GM23338 (cell line): ENCODE data around the gene DDX41.

Source experiments
- CTCF ChIP-seq, 2 experiments: fragments of 200-600 bp in 1 of 2; sonication (generic) in 1 of 2; conservative IDR thresholded peaks; 2 replicates each; pipeline versions ENCODE4 v1.5.1 to v1.6.1; 2016 to 2017; ENCODE audit warnings: antibody characterized with exemption in 2 of 2, low read depth in 2 of 2, mild to moderate bottlenecking in 2 of 2, moderate library complexity in 1 of 2
- JUNB ChIP-seq: IDR thresholded peaks from one replicate; pipeline ENCODE4 v1.6.1; 2016; ENCODE audit warnings: antibody characterized with exemption; ENCODE audit not compliant: unreplicated experiment

DNA sequence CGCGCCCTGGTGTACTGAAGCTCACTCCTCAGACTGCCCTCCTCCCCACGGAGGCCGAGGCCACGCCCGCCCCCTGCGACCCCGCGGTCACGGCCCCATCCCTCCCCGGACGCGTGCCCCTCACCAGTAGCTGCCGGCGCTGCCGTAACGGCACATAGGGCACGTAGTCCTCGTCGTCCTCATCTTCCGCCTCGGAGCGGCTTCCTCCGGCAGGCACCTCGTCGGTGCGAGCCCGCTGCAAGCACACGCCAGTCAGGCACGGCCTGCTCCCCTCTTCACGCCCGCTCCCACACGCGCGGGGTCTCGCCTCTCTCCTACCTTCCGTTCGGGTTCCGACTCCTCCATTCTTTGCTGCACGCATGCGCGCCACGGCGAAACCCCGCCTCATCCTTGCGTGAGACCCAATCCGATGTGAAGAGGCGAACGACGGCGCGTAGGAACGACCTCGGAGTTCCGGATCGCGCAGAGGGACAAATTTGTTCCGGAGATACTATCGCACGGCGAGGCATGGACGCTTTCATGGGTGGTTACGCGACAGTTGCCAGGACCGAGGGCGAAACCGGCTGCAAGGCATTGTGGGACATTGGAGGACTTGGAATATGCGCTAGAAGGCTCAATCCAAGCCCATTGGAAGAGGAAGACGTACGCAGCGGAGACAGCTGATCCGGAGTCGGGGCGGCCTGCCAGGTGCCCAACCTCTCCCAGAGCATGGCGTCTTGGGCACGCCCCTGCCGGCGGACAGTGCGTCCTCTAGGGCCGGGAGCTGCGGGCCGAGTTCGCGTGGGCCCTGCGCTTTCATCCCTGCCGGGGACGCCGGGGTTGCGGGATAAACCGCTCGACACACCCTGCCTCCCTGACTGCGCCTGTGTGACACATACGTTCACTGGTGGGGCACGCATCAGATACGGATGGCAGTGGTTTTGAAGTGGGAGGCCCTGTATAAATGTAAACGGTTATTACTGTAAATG, at the start of gene DDX41:
- TF ChIP-seq CTCF (conservative IDR thresholded peaks at IDR 0.05; ENCODE audit: low read depth in 2 of 2) (no peak), JUNB (no peak)
